Measurements from ENCODE around the gene ALG2. TPM values are rescaled to one million over a fixed set of nuclear protein-coding genes. Genes with fewer than 3 reads are reported as not detected.

ALG2 gene
- total and polyA plus RNA-seq, 7 experiments from 2014 or later = 13.9 to 33.7 (median 25.2) TPM

GRCh38 chr9:99221266-99221620 is 499 bp downstream of the ALG2 start:
- intact Hi-C loops (cut with micrococcal nuclease) = loop anchor here (5.0 to 10.0 kb wide), 7 partner anchors 104 to 1206 kb away; partner anchors contain the start of genes TBC1D2 (in 2 of the 2), GALNT12 (in 1 of the 2), MSANTD3 (in 1 of the 2) and STX17 (in 1 of the 2)
- POLR2A ChIA-PET = interaction anchor here (0.8 to 2.5 kb wide), 5 partner anchors 11 to 71 kb away, joined by 3 to 10 read pairs (median 5); no protein-coding TSS in a partner anchor

GRCh38 chr9:99220011-99220410 is 1.7 kb downstream of the ALG2 start:
- intact Hi-C loops (cut with micrococcal nuclease) = loop anchor here (5.0 to 10.0 kb wide), 7 partner anchors 103 to 1207 kb away; partner anchors contain the start of genes TBC1D2 (in 2 of the 2), GALNT12 (in 1 of the 2), MSANTD3 (in 1 of the 2) and STX17 (in 1 of the 2)
- H3K4me1 Mint-ChIP-seq = peaks cover 45 to 76% (median 70%) of the 10 kb centered on the region in 7 donors

More at GRCh38 chr9:99221266-99221620, 499 bp downstream of the ALG2 start:
- Mint-ChIP-seq H3K36me3 (peaks cover 4 to 42% (median 35%) of the 10 kb centered on the region in 5 donors), H3K27ac (peak overlapping the region; percentile 46 to 100 (median 94)), H3K4me1 (peaks cover 48 to 89% (median 79%) of the 10 kb centered on the region in 7 donors), H3K4me3 (peak overlapping the region; percentile 92 to 100 (median 99)), H3K27me3 (no peaks in the 10 kb centered on the region), H3K9me3 (peaks cover 0 to 4% (median 0%) of the 10 kb centered on the region in 11 donors)
- no peaks in the 10 kb centered on the region for H3K27me3 ChIP-seq (ENCODE audit: control insufficient read depth in 2 of 2, insufficient read depth in 2 of 2, low read length in 2 of 2)
- H3K27ac ChIP-seq (ENCODE audit: low read depth, low read length) = peak overlapping the region; percentile 86
- no peak for DNase-seq
- ATAC-seq = no peak
- peaks cover 21 to 29% of the 10 kb centered on the region in 2 donors for H3K4me1 ChIP-seq (ENCODE audit: control insufficient read depth in 2 of 2, insufficient read depth in 2 of 2, low read length in 2 of 2)
- CTCF ChIA-PET = no interaction called here
- no peaks in the 10 kb centered on the region for H3K9me3 ChIP-seq (ENCODE audit: control insufficient read depth in 2 of 3, low read length in 3 of 3)
- H3K36me3 ChIP-seq (ENCODE audit: control insufficient read depth in 2 of 3, insufficient read depth in 3 of 3, low read length in 3 of 3) = peaks cover 0 to 30% (median 0%) of the 10 kb centered on the region in 3 experiments
- H3K4me3 ChIP-seq (ENCODE audit: low read length) = peak overlapping the region; percentile 90

GRCh38 chr9:99216073-99216472 is 5.7 kb downstream of the ALG2 start:
- Histone ChIP-seq H3K4me3 (ENCODE audit: low read length) (no peak overlapping the region), H3K27ac (ENCODE audit: low read depth, low read length) (no peak overlapping the region), H3K4me1 (ENCODE audit: control insufficient read depth in 2 of 2, insufficient read depth in 2 of 2, low read length in 2 of 2) (peaks cover 7 to 13% of the 10 kb centered on the region in 2 donors), H3K36me3 (ENCODE audit: control insufficient read depth in 2 of 3, insufficient read depth in 3 of 3, low read length in 3 of 3) (peaks cover 0 to 14% (median 0%) of the 10 kb centered on the region in 3 experiments), H3K27me3 (ENCODE audit: control insufficient read depth in 2 of 2, insufficient read depth in 2 of 2, low read length in 2 of 2) (no peaks in the 10 kb centered on the region), H3K9me3 (ENCODE audit: control insufficient read depth in 2 of 3, low read length in 3 of 3) (peaks cover 0 to 3% (median 0%) of the 10 kb centered on the region in 3 experiments)
- ChIA-PET POLR2A (interaction anchor here (1.1 kb wide), 1 partner anchor 15 kb away, joined by 3 read pairs; no protein-coding TSS in a partner anchor), CTCF (interaction anchor here (1.4 kb wide), 1 partner anchor 15 kb away, joined by 3 read pairs; no protein-coding TSS in a partner anchor)
- Mint-ChIP-seq H3K4me1 (peaks cover 22 to 49% (median 42%) of the 10 kb centered on the region in 7 donors), H3K4me3 (no peak overlapping the region), H3K36me3 (peaks cover 9 to 50% (median 40%) of the 10 kb centered on the region in 5 donors), H3K27me3 (no peaks in the 10 kb centered on the region), H3K9me3 (peaks cover 0 to 11% (median 1%) of the 10 kb centered on the region in 11 donors), H3K27ac (peak overlapping the region in 1 of 9 donors; percentile 69)
- no peak for ATAC-seq
- intact Hi-C loops (cut with micrococcal nuclease) = no loop called here
- DNase-seq = no peak

More at GRCh38 chr9:99220011-99220410, 1.7 kb downstream of the ALG2 start:
- DNase-seq (no peak), ATAC-seq (no peak)
- POLR2A ChIA-PET = interaction anchor here (0.6 to 1.2 kb wide), 2 partner anchors 144 to 168 kb away, joined by 3 read pairs; no protein-coding TSS in a partner anchor
- H3K9me3 Mint-ChIP-seq = peaks cover 0 to 4% (median 0%) of the 10 kb centered on the region in 11 donors
- H3K27ac Mint-ChIP-seq = peak overlapping the region in 6 of 9 donors; percentile 3 to 99 (median 38)
- Histone ChIP-seq H3K27ac (ENCODE audit: low read depth, low read length) (no peak overlapping the region), H3K9me3 (ENCODE audit: control insufficient read depth in 2 of 3, low read length in 3 of 3) (no peaks in the 10 kb centered on the region), H3K27me3 (ENCODE audit: control insufficient read depth in 2 of 2, insufficient read depth in 2 of 2, low read length in 2 of 2) (no peaks in the 10 kb centered on the region), H3K4me3 (ENCODE audit: low read length) (no peak overlapping the region), H3K36me3 (ENCODE audit: control insufficient read depth in 2 of 3, insufficient read depth in 3 of 3, low read length in 3 of 3) (peaks cover 0 to 25% (median 0%) of the 10 kb centered on the region in 3 experiments), H3K4me1 (ENCODE audit: control insufficient read depth in 2 of 2, insufficient read depth in 2 of 2, low read length in 2 of 2) (peaks cover 21 to 29% of the 10 kb centered on the region in 2 donors)
- peaks cover 8 to 50% (median 47%) of the 10 kb centered on the region in 5 donors for H3K36me3 Mint-ChIP-seq
- peak overlapping the region; percentile 63 to 100 (median 82) for H3K4me3 Mint-ChIP-seq
- CTCF ChIA-PET = no interaction called here
- H3K27me3 Mint-ChIP-seq = no peaks in the 10 kb centered on the region

- Histone ChIP-seq H3K27ac (ENCODE audit: low read depth, low read length) (no peak overlapping the region), H3K27me3 (ENCODE audit: control insufficient read depth in 2 of 2, insufficient read depth in 2 of 2, low read length in 2 of 2) (no peaks in the 10 kb centered on the region), H3K9me3 (ENCODE audit: control insufficient read depth in 2 of 3, low read length in 3 of 3) (peaks cover 0 to 10% (median 0%) of the 10 kb centered on the region in 3 experiments), H3K36me3 (ENCODE audit: control insufficient read depth in 2 of 3, insufficient read depth in 3 of 3, low read length in 3 of 3) (peaks cover 0 to 9% (median 0%) of the 10 kb centered on the region in 3 experiments), H3K4me1 (ENCODE audit: control insufficient read depth in 2 of 2, insufficient read depth in 2 of 2, low read length in 2 of 2) (no peaks in the 10 kb centered on the region), H3K4me3 (ENCODE audit: low read length) (no peak overlapping the region)
- intact Hi-C loops (cut with micrococcal nuclease) = no loop called here
- Mint-ChIP-seq H3K36me3 (peaks cover 10 to 55% (median 39%) of the 10 kb centered on the region in 5 donors), H3K4me1 (peaks cover 4 to 21% (median 18%) of the 10 kb centered on the region in 7 donors), H3K9me3 (peaks cover 4 to 36% (median 15%) of the 10 kb centered on the region in 11 donors), H3K27me3 (peaks cover 0 to 15% (median 0%) of the 10 kb centered on the region in 5 donors), H3K27ac (no peak overlapping the region), H3K4me3 (no peak overlapping the region)
- ChIA-PET CTCF (no interaction called here), POLR2A (no interaction called here)
- peak; percentile 26 for ATAC-seq
- no peak for DNase-seq
Measured at GRCh38 chr9:99213197-99213596, 8.5 kb downstream of the ALG2 start.

DNA sequence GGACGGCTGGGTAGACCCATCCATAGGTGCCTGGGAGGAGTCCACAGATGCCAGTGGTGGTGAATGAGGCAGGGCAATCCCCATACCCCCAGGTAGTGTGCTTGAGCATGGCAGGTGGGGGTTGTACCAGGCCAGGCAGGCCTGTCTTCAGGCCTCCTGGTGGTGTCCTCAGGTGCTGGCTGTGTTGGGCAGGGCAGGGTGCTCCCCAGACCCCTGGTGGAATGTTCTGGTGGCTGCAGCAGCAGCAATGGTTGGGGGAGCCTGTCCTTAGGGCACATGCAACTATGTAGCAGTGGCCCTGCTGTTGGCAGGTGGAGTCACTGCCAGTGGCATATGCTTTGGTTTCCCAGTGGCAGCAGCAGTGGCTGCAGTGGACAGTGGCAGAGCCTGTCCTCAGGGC is 10.0 kb downstream of the ALG2 start:
- ChIA-PET POLR2A (no interaction called here), CTCF (no interaction called here)
- DNase-seq (no peak), ATAC-seq (no peak)
- Mint-ChIP-seq H3K4me3 (no peak overlapping the region), H3K36me3 (peaks cover 9 to 42% (median 34%) of the 10 kb centered on the region in 5 donors), H3K4me1 (peaks cover 2 to 8% (median 6%) of the 10 kb centered on the region in 7 donors), H3K9me3 (peaks cover 4 to 51% (median 22%) of the 10 kb centered on the region in 11 donors), H3K27me3 (peaks cover 0 to 29% (median 0%) of the 10 kb centered on the region in 5 donors), H3K27ac (no peak overlapping the region)
- no peaks in the 10 kb centered on the region for H3K4me1 ChIP-seq (ENCODE audit: control insufficient read depth in 2 of 2, insufficient read depth in 2 of 2, low read length in 2 of 2)
- H3K27me3 ChIP-seq (ENCODE audit: control insufficient read depth in 2 of 2, insufficient read depth in 2 of 2, low read length in 2 of 2) = no peaks in the 10 kb centered on the region
- H3K27ac ChIP-seq (ENCODE audit: low read depth, low read length) = no peak overlapping the region
- no peaks in the 10 kb centered on the region for H3K36me3 ChIP-seq (ENCODE audit: control insufficient read depth in 2 of 3, insufficient read depth in 3 of 3, low read length in 3 of 3)
- H3K4me3 ChIP-seq (ENCODE audit: low read length) = no peak overlapping the region
- intact Hi-C loops (cut with micrococcal nuclease) = no loop called here
- peaks cover 0 to 10% (median 0%) of the 10 kb centered on the region in 3 experiments for H3K9me3 ChIP-seq (ENCODE audit: control insufficient read depth in 2 of 3, low read length in 3 of 3)

GRCh38 chr9:99210572-99210971 is 11.2 kb downstream of the ALG2 start:
- Histone ChIP-seq H3K4me3 (ENCODE audit: low read length) (no peak overlapping the region), H3K9me3 (ENCODE audit: control insufficient read depth in 2 of 3, low read length in 3 of 3) (peaks cover 0 to 10% (median 0%) of the 10 kb centered on the region in 3 experiments), H3K27ac (ENCODE audit: low read depth, low read length) (no peak overlapping the region), H3K4me1 (ENCODE audit: control insufficient read depth in 2 of 2, insufficient read depth in 2 of 2, low read length in 2 of 2) (no peaks in the 10 kb centered on the region), H3K27me3 (ENCODE audit: control insufficient read depth in 2 of 2, insufficient read depth in 2 of 2, low read length in 2 of 2) (no peaks in the 10 kb centered on the region), H3K36me3 (ENCODE audit: control insufficient read depth in 2 of 3, insufficient read depth in 3 of 3, low read length in 3 of 3) (no peaks in the 10 kb centered on the region)
- POLR2A ChIA-PET = interaction anchor here (0.9 kb wide), 1 partner anchor 12 kb away, joined by 3 read pairs; the partner anchor contains the start of gene SEC61B
- CTCF ChIA-PET = no interaction called here
- intact Hi-C loops (cut with micrococcal nuclease) = no loop called here
- peaks cover 0 to 39% (median 0%) of the 10 kb centered on the region in 5 donors for H3K27me3 Mint-ChIP-seq
- peaks cover 0 to 6% (median 4%) of the 10 kb centered on the region in 7 donors for H3K4me1 Mint-ChIP-seq
- H3K27ac Mint-ChIP-seq = peak overlapping the region in 1 of 9 donors; percentile 1
- no peak for DNase-seq
- H3K4me3 Mint-ChIP-seq = no peak overlapping the region
- ATAC-seq = no peak
- peaks cover 9 to 37% (median 26%) of the 10 kb centered on the region in 5 donors for H3K36me3 Mint-ChIP-seq
- peaks cover 5 to 62% (median 26%) of the 10 kb centered on the region in 11 donors for H3K9me3 Mint-ChIP-seq
